SK-N-SH (cell line): Measurements from ENCODE around the gene MAN2A1. TPM values are rescaled to one million over a fixed set of nuclear protein-coding genes. Genes with fewer than 3 reads are reported as not detected.

Experiments
- CTCF ChIA-PET: fragments of 300-600, 350-600 bp; formaldehyde crosslinking; extraction: SDS; loops from one replicate; lab custom pipeline; 2021; lab: Yijun Ruan, JAX
- POLR2A ChIA-PET: fragments of 350-600 bp; sonication (Branson Sonifier 250); formaldehyde crosslinking; extraction: SDS; loops from one replicate; lab custom pipeline; 2020; ENCODE audit warnings: antibody characterized with exemption, inconsistent platforms; lab: Yijun Ruan, JAX
- DNase-seq: peaks from one replicate; pipeline ENCODE4 v3.0.0; 2012
- H2AFZ ChIP-seq: fragments of 200-600 bp; sonication (generic); 2 replicates; pipeline ENCODE4 v1.8.1; 2016; ENCODE audit warnings: antibody characterized with exemption, mild to moderate bottlenecking, low read depth
- H3F3A ChIP-seq: fragments of 200-600 bp; sonication (generic); replicated peaks from 2 replicates; pipeline ENCODE3; 2016; ENCODE audit warnings: antibody characterized with exemption, mild to moderate bottlenecking; ENCODE audit not compliant: insufficient read depth
- H3K27ac ChIP-seq, 2 experiments: fragments of 200-500 bp in 1 of 2; fragments of 200-600 bp in 1 of 2; sonication (Bioruptor generic) in 1 of 2; sonication (generic), shearing (Covaris generic) in 1 of 2; 2 replicates each; pipeline versions ENCODE4 v1.5.1 to v1.6.1; 2014 to 2016; ENCODE audit warnings: low read depth in 2 of 2, inconsistent platforms in 1 of 2, low read length in 1 of 2, mild to moderate bottlenecking in 1 of 2, mixed read lengths in 1 of 2
- H3K27me3 ChIP-seq: fragments of 200-600 bp; sonication (generic), shearing (Covaris generic); 2 replicates; pipeline ENCODE4 v1.6.1; 2016; ENCODE audit warnings: mixed run types; ENCODE audit not compliant: insufficient read depth
- H3K36me3 ChIP-seq, 2 experiments: fragments of 200-500 bp in 1 of 2; fragments of 200-600 bp in 1 of 2; sonication (Bioruptor generic) in 1 of 2; sonication (generic) in 1 of 2; replicated peaks in 1 of 2; 2 replicates each; pipeline versions ENCODE3 to v1.5.1; 2014 to 2016; ENCODE audit warnings: low read length in 1 of 2, mild to moderate bottlenecking in 1 of 2; ENCODE audit not compliant: insufficient read depth in 2 of 2, control insufficient read depth in 1 of 2
- H3K4me1 ChIP-seq, 2 experiments: fragments of 200-500 bp in 1 of 2; fragments of 200-600 bp in 1 of 2; sonication (Bioruptor generic) in 1 of 2; sonication (generic), shearing (Covaris generic) in 1 of 2; 2 replicates each; pipeline versions ENCODE4 v1.5.1 to v1.6.1; 2014 to 2016; ENCODE audit warnings: low read depth in 1 of 2, low read length in 1 of 2, mixed run types in 1 of 2; ENCODE audit not compliant: insufficient read depth in 2 of 2, control insufficient read depth in 1 of 2
- H3K4me2 ChIP-seq: fragments of 200-600 bp; sonication (generic), shearing (Covaris generic); 2 replicates; pipeline ENCODE4 v1.6.1; 2017; ENCODE audit warnings: mixed run types
- H3K4me3 ChIP-seq, 2 experiments: fragments of 200-500 bp in 1 of 2; fragments of 200-600 bp in 1 of 2; sonication (Bioruptor generic) in 1 of 2; sonication (generic), shearing (Covaris generic) in 1 of 2; 2 replicates each; pipeline versions ENCODE4 v1.5.1 to v1.8.1; 2014 to 2016; ENCODE audit warnings: low read depth in 2 of 2, inconsistent platforms in 1 of 2, low read length in 1 of 2, mild to moderate bottlenecking in 1 of 2, mixed read lengths in 1 of 2, moderate library complexity in 1 of 2
- H3K79me2 ChIP-seq: fragments of 200-600 bp; sonication (generic); 2 replicates; pipeline ENCODE4 v1.8.1; 2017; ENCODE audit warnings: mild to moderate bottlenecking; ENCODE audit not compliant: insufficient read depth
- H3K9ac ChIP-seq: fragments of 200-600 bp; sonication (generic); 2 replicates; pipeline ENCODE4 v1.6.1; 2017; ENCODE audit warnings: mixed run types
- H3K9me2 ChIP-seq: fragments of 200-600 bp; sonication (generic); 2 replicates; pipeline ENCODE4 v1.6.1; 2017; ENCODE audit warnings: mixed run types
- H3K9me3 ChIP-seq: fragments of 200-600 bp; sonication (generic); 2 replicates; pipeline ENCODE4 v1.6.1; 2017; ENCODE audit warnings: mixed run types, mild to moderate bottlenecking, moderate library complexity
- H4K20me1 ChIP-seq: fragments of 200-600 bp; sonication (generic); 2 replicates; pipeline ENCODE4 v1.6.1; 2017; ENCODE audit warnings: mild to moderate bottlenecking, mixed run types; ENCODE audit not compliant: insufficient read depth
- EZH2phosphoT487 ChIP-seq: fragments of 200-600 bp; sonication (generic); IDR thresholded peaks from 2 replicates; pipeline ENCODE4 v1.6.1; 2017; ENCODE audit warnings: low read depth, mixed run types, mild to moderate bottlenecking, antibody characterized with exemption, moderate library complexity, borderline replicate concordance
- FOXM1 ChIP-seq: IDR thresholded peaks from 2 replicates; pipeline ENCODE4 v1.4.0; 2012; ENCODE audit warnings: low read depth, mild to moderate bottlenecking
- GATA2 ChIP-seq: sonication (generic); formaldehyde crosslinking; IDR thresholded peaks from 2 replicates; pipeline ENCODE4 v1.5.0; 2020; ENCODE audit warnings: mild to moderate bottlenecking, missing genetic modification reagents
- JUND ChIP-seq: IDR thresholded peaks from 2 replicates; pipeline ENCODE4 v1.4.0; 2012
- MEF2A ChIP-seq: IDR thresholded peaks from 2 replicates; pipeline ENCODE4 v1.4.0; 2012; ENCODE audit warnings: low read depth, borderline replicate concordance
- MXI1 ChIP-seq: IDR thresholded peaks from 2 replicates; pipeline ENCODE4 v1.6.1; 2012; ENCODE audit warnings: mild to moderate bottlenecking, low read depth, low read length, improper control_type of control experiment
- NFIC ChIP-seq: IDR thresholded peaks from 2 replicates; pipeline ENCODE4 v1.4.0; 2012; ENCODE audit warnings: borderline replicate concordance
- NRF1 ChIP-seq: IDR thresholded peaks from 2 replicates; pipeline ENCODE4 v1.6.1; 2012; ENCODE audit warnings: low read depth, mild to moderate bottlenecking, low read length
- RAD21 ChIP-seq: IDR thresholded peaks from 2 replicates; pipeline ENCODE4 v1.6.1; 2012; ENCODE audit warnings: mild to moderate bottlenecking, low read length
- RXRA ChIP-seq: IDR thresholded peaks from 2 replicates; pipeline ENCODE4 v1.4.0; 2012; ENCODE audit warnings: low read depth, mild to moderate bottlenecking, borderline replicate concordance
- TAF1 ChIP-seq: IDR thresholded peaks from 2 replicates; pipeline ENCODE4 v1.6.1; 2012; ENCODE audit warnings: low read depth, mild to moderate bottlenecking, low read length, moderate library complexity, borderline replicate concordance
- TEAD4 ChIP-seq: IDR thresholded peaks from 2 replicates; pipeline ENCODE4 v1.4.0; 2012; ENCODE audit warnings: mild to moderate bottlenecking, borderline replicate concordance; ENCODE audit not compliant: insufficient read depth
- YY1 ChIP-seq: IDR thresholded peaks from 2 replicates; pipeline ENCODE4 v1.4.0; 2012; ENCODE audit warnings: low read depth, mild to moderate bottlenecking
- WGBS: methylation state at CpG from one replicate; pipeline ENCODE4 v1.1.6; 2017; ENCODE audit warnings: low lambda C conversion rate; 5-methylcytosine and 5-hydroxymethylcytosine counted together
- polyA plus RNA-seq, 3 experiments: library from polyadenylated mRNA; depleted of rRNA; stranded (reverse); fragments of >200 nt; gene quantifications; 2 replicates each; pipeline ENCODE4 v1.2.3, GENCODE V29; 2012
- TF ChIP-seq, protein P1 (sequence below): IDR thresholded peaks from 2 replicates; pipeline ENCODE4 v1.4.0; 2012; ENCODE audit warnings: low read depth
- TF ChIP-seq, protein P2 (sequence below): IDR thresholded peaks from 2 replicates; pipeline ENCODE4; 2012
- TF ChIP-seq, protein P3 (sequence below): fragments of 150-350 bp; IDR thresholded peaks from 2 replicates; pipeline ENCODE4 v1.6.1; 2016; ENCODE audit warnings: mild to moderate bottlenecking, low read depth, low read length

MAN2A1 gene
- polyA plus RNA-seq, 1 of the 3 experiments (the other 2 are of a cell fraction) = 19.7 TPM

DNA sequence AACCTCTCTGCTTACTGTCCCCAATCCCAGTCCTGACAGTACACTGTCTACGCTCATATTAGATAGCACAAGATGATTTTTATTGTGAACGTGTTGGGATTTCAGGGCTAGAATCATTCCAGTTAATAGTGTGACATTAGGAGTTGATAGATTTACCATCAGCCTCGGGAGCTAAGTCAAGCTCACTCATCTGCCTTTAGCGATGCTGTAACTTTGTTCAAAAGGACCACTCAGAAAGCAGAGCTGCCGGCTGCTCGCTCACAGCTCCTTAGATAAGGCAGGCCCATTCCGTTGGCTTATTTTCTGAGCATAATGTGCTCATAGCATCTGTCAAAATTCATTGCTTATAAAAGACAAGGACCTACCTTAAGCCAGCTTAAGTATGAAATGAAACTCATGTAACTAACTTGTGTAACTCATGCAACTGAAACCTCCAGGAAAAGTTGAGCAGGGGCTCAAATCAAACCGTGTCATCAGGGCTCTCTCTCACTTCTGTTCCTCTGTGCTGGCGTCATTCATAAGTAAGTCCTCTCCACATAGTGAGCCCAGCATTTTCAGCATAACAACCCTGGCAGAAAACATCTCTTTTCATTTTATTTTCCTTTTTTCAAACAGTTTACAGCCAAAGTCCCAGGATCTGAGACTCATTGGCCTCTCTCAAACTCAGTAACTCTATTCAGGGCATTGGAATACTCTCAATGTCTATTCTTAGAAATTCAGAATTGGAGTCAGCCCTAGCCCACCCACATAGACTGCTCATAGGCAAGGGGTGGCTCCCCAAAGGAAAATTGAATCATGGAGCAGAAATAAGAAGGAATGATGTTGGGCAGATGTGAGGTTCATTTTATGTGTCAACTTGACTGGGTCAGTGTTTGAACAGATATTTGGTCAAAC lies 208.8 kb downstream of the MAN2A1 start:
- Histone ChIP-seq H3K27ac (no peak overlapping the region), H3K4me3 (no peak overlapping the region), H3K4me1 (no peaks in the 10 kb centered on the region), H2AFZ (no peak overlapping the region), H3K9me3 (no peaks in the 10 kb centered on the region), H4K20me1 (no peaks in the 10 kb centered on the region), H3F3A (no peaks in the 10 kb centered on the region), H3K36me3 (no peaks in the 10 kb centered on the region), H3K9me2 (no peaks in the 10 kb centered on the region), H3K27me3 (no peaks in the 10 kb centered on the region; the same call in 1 of the 2 replicates), H3K4me2 (no peak overlapping the region), H3K79me2 (no peaks in the 10 kb centered on the region), H3K9ac (no peak overlapping the region)
- ChIA-PET POLR2A (no interaction called here), CTCF (no interaction called here)
- WGBS = 78% methylated on average over 9 of the region's 9 CpGs
- TF ChIP-seq RAD21 (no peak), EZH2phosphoT487 (no peak), YY1 (no peak), JUND (no peak), FOXM1 (no peak), MXI1 (no peak), GATA2 (CRISPR knock-in tag) (no peak), MEF2A (no peak), NFIC (no peak), TEAD4 (no peak), RXRA (no peak), TAF1 (no peak), NRF1 (no peak)
- TF ChIP-seq, protein P1, sequence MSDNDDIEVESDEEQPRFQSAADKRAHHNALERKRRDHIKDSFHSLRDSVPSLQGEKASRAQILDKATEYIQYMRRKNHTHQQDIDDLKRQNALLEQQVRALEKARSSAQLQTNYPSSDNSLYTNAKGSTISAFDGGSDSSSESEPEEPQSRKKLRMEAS = no peak
- TF ChIP-seq, protein P2, sequence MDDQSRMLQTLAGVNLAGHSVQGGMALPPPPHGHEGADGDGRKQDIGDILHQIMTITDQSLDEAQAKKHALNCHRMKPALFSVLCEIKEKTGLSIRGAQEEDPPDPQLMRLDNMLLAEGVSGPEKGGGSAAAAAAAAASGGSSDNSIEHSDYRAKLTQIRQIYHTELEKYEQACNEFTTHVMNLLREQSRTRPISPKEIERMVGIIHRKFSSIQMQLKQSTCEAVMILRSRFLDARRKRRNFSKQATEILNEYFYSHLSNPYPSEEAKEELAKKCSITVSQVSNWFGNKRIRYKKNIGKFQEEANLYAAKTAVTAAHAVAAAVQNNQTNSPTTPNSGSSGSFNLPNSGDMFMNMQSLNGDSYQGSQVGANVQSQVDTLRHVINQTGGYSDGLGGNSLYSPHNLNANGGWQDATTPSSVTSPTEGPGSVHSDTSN = no peak
- TF ChIP-seq, protein P3, sequence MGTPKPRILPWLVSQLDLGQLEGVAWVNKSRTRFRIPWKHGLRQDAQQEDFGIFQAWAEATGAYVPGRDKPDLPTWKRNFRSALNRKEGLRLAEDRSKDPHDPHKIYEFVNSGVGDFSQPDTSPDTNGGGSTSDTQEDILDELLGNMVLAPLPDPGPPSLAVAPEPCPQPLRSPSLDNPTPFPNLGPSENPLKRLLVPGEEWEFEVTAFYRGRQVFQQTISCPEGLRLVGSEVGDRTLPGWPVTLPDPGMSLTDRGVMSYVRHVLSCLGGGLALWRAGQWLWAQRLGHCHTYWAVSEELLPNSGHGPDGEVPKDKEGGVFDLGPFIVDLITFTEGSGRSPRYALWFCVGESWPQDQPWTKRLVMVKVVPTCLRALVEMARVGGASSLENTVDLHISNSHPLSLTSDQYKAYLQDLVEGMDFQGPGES = no peak
- no peak for DNase-seq
